Activated CD4-positive, alpha-beta T cell treated with anti-CD3 and anti-CD28 coated beads for 36 hours (primary cell): ENCODE data around the gene PRKN. TPM values are rescaled to one million over a fixed set of nuclear protein-coding genes. Genes with fewer than 3 reads are reported as not detected.

Source experiments
- ATAC-seq: fragments of 200-7000 bp; cut with Tn5 transposase; one replicate; pipeline ENCODE4 v1.10.0; 2021; ENCODE audit warnings: mild to moderate bottlenecking, moderate library complexity
- CTCF ChIA-PET: fragments of 350-600 bp; sonication (Branson Sonifier 250); formaldehyde crosslinking; loops from one replicate; lab custom pipeline; 2021; ENCODE audit warnings: antibody characterized with exemption; lab: Charles Lee
- POLR2A ChIA-PET: fragments of 350-600 bp; sonication (Branson Sonifier 250); formaldehyde crosslinking; loops from one replicate; lab custom pipeline; 2021; ENCODE audit warnings: antibody characterized with exemption, inconsistent platforms; lab: Charles Lee
- DNase-seq: peaks from one replicate; pipeline ENCODE4 v3.0.0-alpha.2; 2020
- H3K27ac Mint-ChIP-seq: one replicate; pipeline ENCODE4 v1.8.0; 2021; ENCODE audit warnings: mixed read lengths
- H3K27me3 Mint-ChIP-seq: one replicate; pipeline ENCODE4 v1.8.0; 2021; ENCODE audit warnings: mixed read lengths
- H3K36me3 Mint-ChIP-seq: one replicate; pipeline ENCODE4 v1.8.0; 2021; ENCODE audit warnings: low read depth, mixed read lengths
- H3K4me1 Mint-ChIP-seq: one replicate; pipeline ENCODE4 v1.8.0; 2021; ENCODE audit warnings: mixed read lengths
- H3K4me3 Mint-ChIP-seq: one replicate; pipeline ENCODE4 v1.8.0; 2021; ENCODE audit warnings: mild to moderate bottlenecking, moderate library complexity, mixed read lengths
- H3K9me3 Mint-ChIP-seq: one replicate; pipeline ENCODE4 v1.8.0; 2021; ENCODE audit warnings: low read depth, mixed read lengths
- intact Hi-C, 2 experiments: fragments of 100-400 bp; cut with DNase I in 1 of 2; cut with micrococcal nuclease in 1 of 2; formaldehyde crosslinking; loops; one replicate each; pipeline versions ENCODE4 v1.14.2 to v1.15.1; 2022 to 2024; cut with DNase I, micrococcal nuclease
- total RNA-seq, 2 experiments: library from RNA; stranded (reverse); gene quantifications; one replicate each; pipeline ENCODE4 v1.2.3, GENCODE V29; 2021

Gene PRKN
- total RNA-seq, 2 experiments from 2014 or later = 0.56 to 0.87 TPM

DNA sequence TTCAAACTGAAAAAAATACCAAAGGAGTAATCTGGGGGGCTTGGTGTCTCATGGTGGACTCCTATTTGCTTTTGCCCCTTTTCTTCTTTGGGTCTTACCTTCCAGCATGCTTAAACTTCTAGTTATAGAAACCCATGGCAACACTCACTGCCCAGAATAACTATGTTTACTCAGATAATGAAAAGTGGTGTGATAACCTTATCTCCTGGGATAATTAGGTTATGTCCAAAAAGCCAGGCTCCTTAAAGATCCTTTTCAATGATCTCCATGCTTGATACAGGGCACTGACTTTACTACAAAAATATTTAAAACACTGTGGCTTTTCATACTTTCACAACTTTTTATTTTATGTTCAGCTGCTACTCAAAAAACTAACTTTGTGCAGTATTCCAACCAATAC, 245.6 kb downstream of the PRKN start:
- no peak overlapping the region for H3K4me3 Mint-ChIP-seq
- H3K9me3 Mint-ChIP-seq = no peaks in the 10 kb centered on the region
- ATAC-seq = no peak

DNA sequence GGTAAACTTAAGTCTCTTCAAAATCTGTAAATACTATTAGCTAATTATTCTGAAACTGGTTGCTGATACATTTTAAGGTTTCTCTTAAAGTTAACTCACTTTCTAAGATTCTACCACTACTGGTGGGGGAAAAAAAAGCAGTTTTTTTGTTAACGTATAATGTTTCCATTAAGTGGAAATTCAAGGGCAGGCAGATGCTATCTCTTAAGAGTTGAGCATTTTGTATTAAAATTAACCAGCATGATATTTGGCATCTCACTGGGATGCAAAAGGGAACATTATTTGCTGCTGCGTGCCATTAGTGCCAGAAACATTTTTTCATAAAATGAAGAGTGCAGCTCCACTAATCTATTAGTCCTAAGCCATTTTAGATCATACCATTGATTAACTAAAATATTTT, 246.2 kb downstream of the PRKN start:
- Mint-ChIP-seq H3K4me3 (no peak overlapping the region), H3K36me3 (no peaks in the 10 kb centered on the region), H3K4me1 (no peaks in the 10 kb centered on the region), H3K27me3 (no peaks in the 10 kb centered on the region), H3K9me3 (no peaks in the 10 kb centered on the region), H3K27ac (no peak overlapping the region)
- ATAC-seq = no peak
- ChIA-PET POLR2A (no interaction called here), CTCF (no interaction called here)
- DNase-seq = no peak
- intact Hi-C loops = no loop called here

More for the DNA sequence above, 245.6 kb downstream of the PRKN start:
- intact Hi-C loops = no loop called here
- Mint-ChIP-seq H3K4me1 (no peaks in the 10 kb centered on the region), H3K27me3 (no peaks in the 10 kb centered on the region), H3K27ac (no peak overlapping the region), H3K36me3 (no peaks in the 10 kb centered on the region)
- DNase-seq = no peak
- ChIA-PET POLR2A (no interaction called here), CTCF (no interaction called here)

DNA sequence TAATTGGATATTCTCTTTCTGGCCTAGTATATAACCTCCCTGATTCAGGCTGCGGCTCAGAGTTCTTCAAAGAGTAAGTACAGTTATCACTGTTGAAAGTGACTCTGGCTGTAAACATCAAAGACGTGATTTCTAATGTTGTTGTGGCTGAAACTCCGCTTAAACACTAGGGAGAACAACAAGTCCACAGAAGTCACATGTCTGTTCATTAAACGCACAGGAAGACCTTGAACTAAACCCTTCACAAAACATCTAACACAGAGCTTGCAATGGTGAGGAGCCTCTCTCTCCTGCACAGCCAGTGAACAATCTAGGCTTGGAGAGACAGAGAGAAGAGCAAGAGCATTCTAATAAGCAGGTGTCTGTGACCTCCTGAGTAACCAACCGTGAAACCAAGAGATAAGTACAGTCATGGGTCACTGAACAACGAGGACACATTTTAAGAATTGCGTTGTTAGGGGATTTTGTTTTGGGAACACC, 249.3 kb downstream of the PRKN start:
- Mint-ChIP-seq H3K36me3 (peaks cover 4% of the 10 kb centered on the region), H3K27me3 (no peaks in the 10 kb centered on the region), H3K4me3 (no peak overlapping the region), H3K9me3 (peaks cover 4% of the 10 kb centered on the region), H3K4me1 (no peaks in the 10 kb centered on the region), H3K27ac (no peak overlapping the region)
- ATAC-seq (no peak), DNase-seq (no peak)
- POLR2A ChIA-PET = no interaction called here
- CTCF ChIA-PET = interaction anchor here (0.7 kb wide), 1 partner anchor 152 kb away, joined by 3 read pairs; no protein-coding TSS in a partner anchor
- intact Hi-C loops = no loop called here

DNA sequence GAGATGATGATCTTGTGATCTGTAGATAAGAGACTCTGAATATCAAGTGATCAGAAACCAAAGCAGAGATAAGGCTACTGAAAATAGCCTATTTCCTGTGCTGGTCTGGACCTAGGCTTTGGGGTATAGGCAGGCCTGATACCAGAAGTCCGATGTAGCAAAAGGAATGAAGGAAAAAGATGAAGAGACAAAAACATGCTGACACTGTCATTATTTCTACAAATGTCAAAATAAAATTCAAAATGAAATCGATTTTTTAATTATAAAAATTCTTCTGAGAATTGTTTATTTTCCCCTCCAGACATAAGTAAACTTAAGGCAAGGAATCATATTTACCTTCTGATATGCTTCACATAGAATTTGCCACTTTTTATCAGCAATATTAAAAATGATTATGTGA, 252.8 kb downstream of the PRKN start:
- no peak overlapping the region for H3K4me3 Mint-ChIP-seq
- ChIA-PET POLR2A (no interaction called here), CTCF (no interaction called here)
- DNase-seq = no peak
- no peaks in the 10 kb centered on the region for H3K4me1 Mint-ChIP-seq
- intact Hi-C loops = no loop called here
- peaks cover 4% of the 10 kb centered on the region for H3K9me3 Mint-ChIP-seq
- no peak for ATAC-seq
- peaks cover 4% of the 10 kb centered on the region for H3K36me3 Mint-ChIP-seq
- H3K27me3 Mint-ChIP-seq = no peaks in the 10 kb centered on the region
- H3K27ac Mint-ChIP-seq = no peak overlapping the region

DNA sequence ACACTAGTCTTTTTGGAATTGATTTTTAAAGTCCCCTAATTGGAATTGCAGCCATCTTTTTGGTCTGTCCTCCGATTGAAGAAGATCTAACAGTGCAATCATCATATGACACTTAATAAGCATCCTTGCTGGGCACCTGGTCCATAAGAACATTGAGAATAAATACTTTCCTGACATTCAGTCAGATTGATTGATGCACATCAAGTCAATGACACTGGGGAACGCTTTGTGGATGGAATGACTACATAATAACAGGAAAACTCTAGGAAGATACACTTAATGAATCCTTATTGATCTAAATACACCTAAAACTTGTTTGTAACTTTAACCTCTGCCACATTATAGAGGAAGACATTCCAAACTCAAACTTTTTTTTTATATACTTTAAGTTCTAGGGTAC, 255.7 kb downstream of the PRKN start:
- Mint-ChIP-seq H3K27ac (no peak overlapping the region), H3K4me1 (no peaks in the 10 kb centered on the region), H3K4me3 (no peak overlapping the region), H3K9me3 (peaks cover 4% of the 10 kb centered on the region), H3K27me3 (no peaks in the 10 kb centered on the region), H3K36me3 (peaks cover 4% of the 10 kb centered on the region)
- ChIA-PET CTCF (no interaction called here), POLR2A (no interaction called here)
- DNase-seq (no peak), ATAC-seq (no peak)
- intact Hi-C loops = no loop called here

DNA sequence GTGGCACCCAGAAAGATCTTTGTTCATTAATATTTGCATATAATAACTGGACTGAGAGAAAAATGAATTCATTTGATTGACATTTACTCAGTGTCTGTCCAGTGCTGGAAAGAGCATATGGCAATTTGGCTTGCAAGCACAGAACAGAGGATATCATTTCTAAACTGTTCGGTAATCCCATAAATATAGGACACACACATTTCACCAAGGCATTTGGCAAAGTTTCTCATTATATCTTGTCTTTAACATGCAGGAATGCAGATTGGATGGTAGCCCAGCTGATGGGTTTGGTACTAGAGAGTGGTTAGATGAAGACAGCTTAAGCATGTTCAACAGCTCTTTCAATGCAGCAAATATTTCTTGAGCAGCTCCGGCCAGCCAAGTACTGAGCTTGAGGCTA, 259.2 kb downstream of the PRKN start:
- Mint-ChIP-seq H3K9me3 (no peaks in the 10 kb centered on the region), H3K4me3 (no peak overlapping the region), H3K27ac (no peak overlapping the region), H3K4me1 (no peaks in the 10 kb centered on the region), H3K36me3 (no peaks in the 10 kb centered on the region), H3K27me3 (no peaks in the 10 kb centered on the region)
- ATAC-seq = no peak
- intact Hi-C loops = no loop called here
- POLR2A ChIA-PET = no interaction called here
- CTCF ChIA-PET = no interaction called here
- DNase-seq = no peak

DNA sequence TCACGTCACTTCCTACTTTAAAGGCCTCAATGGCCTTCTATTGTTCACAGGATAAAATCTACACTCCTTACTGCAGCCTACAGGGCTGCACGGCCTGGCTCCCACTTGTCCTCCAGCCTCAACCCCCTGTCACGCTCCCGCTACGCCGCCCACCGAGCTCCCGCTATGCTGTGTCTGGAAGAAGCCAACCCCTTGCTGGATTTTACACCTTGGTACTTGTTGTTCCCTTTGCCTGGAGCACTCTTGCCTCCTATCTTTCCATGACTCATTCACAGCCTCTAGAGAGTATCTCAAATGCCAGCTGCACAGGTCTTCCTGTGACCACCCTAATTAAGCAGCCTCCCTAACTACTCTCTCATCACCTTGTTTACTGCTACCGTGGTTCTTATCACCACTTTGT, 259.9 kb downstream of the PRKN start:
- H3K4me1 Mint-ChIP-seq = no peaks in the 10 kb centered on the region
- H3K27me3 Mint-ChIP-seq = no peaks in the 10 kb centered on the region
- DNase-seq (no peak), ATAC-seq (no peak)
- H3K4me3 Mint-ChIP-seq = no peak overlapping the region
- ChIA-PET POLR2A (no interaction called here), CTCF (no interaction called here)
- no peaks in the 10 kb centered on the region for H3K9me3 Mint-ChIP-seq
- no peaks in the 10 kb centered on the region for H3K36me3 Mint-ChIP-seq
- no peak overlapping the region for H3K27ac Mint-ChIP-seq
- intact Hi-C loops = no loop called here

DNA sequence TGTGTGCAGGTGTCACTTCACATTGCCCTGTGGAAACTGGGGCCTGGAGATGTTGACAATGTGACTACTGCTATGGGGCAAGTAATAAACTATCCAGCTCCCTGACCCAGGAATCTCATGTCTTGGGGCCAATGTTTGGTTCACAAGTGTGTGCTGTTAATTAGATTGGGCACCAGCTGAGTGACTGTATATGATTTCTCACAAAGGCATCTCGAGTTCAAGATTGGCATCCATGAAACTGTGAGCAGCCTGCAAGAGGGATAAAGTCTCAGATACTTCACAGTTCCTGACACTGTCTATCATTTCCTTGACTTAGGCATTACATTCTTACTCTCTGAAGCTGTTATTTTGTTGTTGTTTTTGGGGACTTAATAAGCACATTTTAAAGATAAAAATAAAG, 264.0 kb downstream of the PRKN start:
- CTCF ChIA-PET = no interaction called here
- Mint-ChIP-seq H3K9me3 (peaks cover 5% of the 10 kb centered on the region), H3K4me3 (no peak overlapping the region), H3K27ac (no peak overlapping the region), H3K4me1 (no peaks in the 10 kb centered on the region), H3K27me3 (no peaks in the 10 kb centered on the region), H3K36me3 (no peaks in the 10 kb centered on the region)
- ATAC-seq (no peak), DNase-seq (no peak)
- POLR2A ChIA-PET = no interaction called here
- intact Hi-C loops = no loop called here

DNA sequence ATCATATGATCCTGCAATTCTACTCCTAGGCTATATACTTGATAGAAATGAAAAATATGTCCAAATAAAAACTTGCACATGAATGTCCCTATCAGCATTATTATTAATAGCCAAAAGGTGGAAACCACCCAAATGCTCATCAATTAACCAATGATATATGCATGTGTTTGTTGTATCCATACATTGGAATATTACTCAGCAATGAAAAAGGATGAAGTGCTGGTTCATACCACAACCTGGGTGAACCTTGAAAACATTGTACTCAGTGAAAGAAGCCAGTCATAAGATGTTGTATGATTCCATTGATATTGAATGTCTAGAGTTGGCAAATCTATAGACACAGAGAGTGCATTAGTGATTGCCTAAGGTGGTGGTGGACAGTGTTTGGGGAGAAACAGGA, 267.6 kb downstream of the PRKN start:
- ChIA-PET POLR2A (no interaction called here), CTCF (no interaction called here)
- H3K27ac Mint-ChIP-seq = no peak overlapping the region
- intact Hi-C loops = no loop called here
- H3K36me3 Mint-ChIP-seq = no peaks in the 10 kb centered on the region
- no peaks in the 10 kb centered on the region for H3K4me1 Mint-ChIP-seq
- ATAC-seq = no peak
- H3K9me3 Mint-ChIP-seq = peaks cover 7% of the 10 kb centered on the region
- DNase-seq = no peak
- H3K27me3 Mint-ChIP-seq = no peaks in the 10 kb centered on the region
- H3K4me3 Mint-ChIP-seq = no peak overlapping the region

DNA sequence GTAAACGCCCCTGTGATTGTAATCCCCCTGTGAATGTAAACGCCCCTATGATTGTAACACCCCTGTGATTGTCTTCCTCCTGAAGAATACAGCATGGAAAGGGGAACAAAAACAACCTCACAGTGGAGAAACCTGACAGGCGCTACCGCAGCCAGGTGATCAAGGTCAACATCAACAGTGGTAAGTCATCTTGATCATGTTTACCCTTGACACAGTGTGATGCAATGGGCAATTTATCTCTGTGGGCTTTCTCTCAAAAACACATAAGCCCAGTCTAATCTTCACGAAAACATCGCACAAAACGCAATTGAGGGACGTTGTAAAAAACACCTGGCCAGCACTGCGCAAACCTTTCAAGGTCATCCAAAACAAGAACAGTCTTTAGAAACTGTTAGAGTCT, 277.2 kb downstream of the PRKN start:
- DNase-seq (no peak), ATAC-seq (no peak)
- H3K9me3 Mint-ChIP-seq = peaks cover 15% of the 10 kb centered on the region
- no peaks in the 10 kb centered on the region for H3K36me3 Mint-ChIP-seq
- ChIA-PET POLR2A (no interaction called here), CTCF (no interaction called here)
- no peaks in the 10 kb centered on the region for H3K27me3 Mint-ChIP-seq
- no peak overlapping the region for H3K27ac Mint-ChIP-seq
- H3K4me3 Mint-ChIP-seq = no peak overlapping the region
- intact Hi-C loops = no loop called here
- H3K4me1 Mint-ChIP-seq = no peaks in the 10 kb centered on the region

DNA sequence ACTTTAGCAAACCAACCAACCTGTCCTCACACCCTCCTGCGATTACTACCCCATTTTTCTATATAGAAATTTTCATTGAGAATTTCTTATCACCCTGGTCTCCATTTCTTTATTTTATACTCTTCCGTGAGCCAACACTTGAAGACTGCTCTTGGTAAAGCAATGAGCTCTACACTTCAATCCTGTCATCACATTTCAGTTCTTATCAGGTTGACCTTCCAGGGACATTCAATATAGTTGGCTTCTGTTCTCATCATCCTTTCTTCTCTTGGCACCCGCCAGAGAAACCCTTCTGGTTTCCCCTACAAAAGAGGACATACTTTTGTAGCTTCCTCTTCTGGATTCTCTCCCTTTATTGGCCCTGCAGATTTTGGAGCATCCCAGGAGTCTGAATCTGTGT, 279.3 kb downstream of the PRKN start:
- intact Hi-C loops = no loop called here
- no peak overlapping the region for H3K4me3 Mint-ChIP-seq
- no peaks in the 10 kb centered on the region for H3K4me1 Mint-ChIP-seq
- ChIA-PET POLR2A (no interaction called here), CTCF (interaction anchor here (0.6 kb wide), 1 partner anchor 1940 kb away, joined by 3 read pairs; no protein-coding TSS in a partner anchor)
- H3K9me3 Mint-ChIP-seq = peaks cover 10% of the 10 kb centered on the region
- DNase-seq = no peak
- H3K36me3 Mint-ChIP-seq = peaks cover 2% of the 10 kb centered on the region
- no peak for ATAC-seq
- no peak overlapping the region for H3K27ac Mint-ChIP-seq
- no peaks in the 10 kb centered on the region for H3K27me3 Mint-ChIP-seq

DNA sequence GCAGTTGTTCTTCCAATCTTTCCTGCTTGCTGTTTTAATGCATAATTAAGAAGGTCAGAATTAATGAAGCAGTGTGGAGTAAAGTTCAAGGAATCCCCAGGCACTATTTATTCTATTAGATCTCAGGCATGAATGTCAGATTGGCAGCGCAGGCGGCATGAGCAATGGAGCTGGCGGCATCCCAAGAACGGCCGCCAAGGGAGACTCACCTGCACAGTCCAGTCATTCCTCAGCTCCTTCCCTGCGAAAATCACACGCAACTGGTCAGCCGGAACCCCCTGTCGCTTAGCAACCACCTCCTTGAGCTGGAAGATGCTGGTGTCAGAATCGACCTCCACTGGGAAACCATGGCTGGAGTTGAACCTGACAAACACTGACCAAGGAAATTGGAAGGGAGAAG, 284.5 kb downstream of the PRKN start:
- ChIA-PET CTCF (no interaction called here), POLR2A (no interaction called here)
- Mint-ChIP-seq H3K9me3 (peaks cover 13% of the 10 kb centered on the region), H3K36me3 (peaks cover 18% of the 10 kb centered on the region), H3K4me3 (no peak overlapping the region), H3K27me3 (no peaks in the 10 kb centered on the region), H3K27ac (no peak overlapping the region), H3K4me1 (no peaks in the 10 kb centered on the region)
- intact Hi-C loops = no loop called here
- DNase-seq = no peak
- no peak for ATAC-seq

DNA sequence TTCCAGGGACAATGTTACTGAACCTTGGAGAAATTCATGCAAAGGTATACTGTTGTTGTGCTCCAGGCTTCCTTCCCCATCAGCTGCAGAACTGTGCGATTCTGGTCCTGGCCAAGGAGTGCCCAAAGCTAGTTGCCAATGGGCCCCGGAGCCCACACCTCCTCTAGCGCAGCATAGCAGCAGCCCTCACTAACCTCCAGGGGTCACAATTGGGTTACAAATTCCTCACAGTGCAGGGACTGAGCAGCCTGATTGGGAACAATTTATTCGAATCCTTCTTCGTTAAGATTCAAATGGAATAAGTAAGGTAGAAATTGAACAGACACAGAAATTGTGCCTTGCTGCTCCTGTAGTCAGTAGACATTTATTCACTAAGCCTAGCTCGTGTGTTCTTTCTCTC, 284.9 kb downstream of the PRKN start:
- POLR2A ChIA-PET = no interaction called here
- Mint-ChIP-seq H3K4me1 (no peaks in the 10 kb centered on the region), H3K27ac (no peak overlapping the region), H3K9me3 (peaks cover 13% of the 10 kb centered on the region), H3K27me3 (no peaks in the 10 kb centered on the region), H3K4me3 (no peak overlapping the region), H3K36me3 (peaks cover 18% of the 10 kb centered on the region)
- CTCF ChIA-PET = no interaction called here
- ATAC-seq (no peak), DNase-seq (no peak)
- intact Hi-C loops = no loop called here
